GM21515 (cell line): ENCODE measurements around the gene PRKCZ.
"Not testable (repeated sequence)": the region's sequence is repeated elsewhere in the genome, so short reads cannot be mapped to it uniquely, and the experiment has no call there.

Experiments
- ATAC-seq: cut with Tn5 transposase; IDR thresholded peaks from one replicate; pipeline ENCODE4 v1.9.1; 2021; ENCODE audit not compliant: unreplicated experiment

PRKCZ gene

DNA sequence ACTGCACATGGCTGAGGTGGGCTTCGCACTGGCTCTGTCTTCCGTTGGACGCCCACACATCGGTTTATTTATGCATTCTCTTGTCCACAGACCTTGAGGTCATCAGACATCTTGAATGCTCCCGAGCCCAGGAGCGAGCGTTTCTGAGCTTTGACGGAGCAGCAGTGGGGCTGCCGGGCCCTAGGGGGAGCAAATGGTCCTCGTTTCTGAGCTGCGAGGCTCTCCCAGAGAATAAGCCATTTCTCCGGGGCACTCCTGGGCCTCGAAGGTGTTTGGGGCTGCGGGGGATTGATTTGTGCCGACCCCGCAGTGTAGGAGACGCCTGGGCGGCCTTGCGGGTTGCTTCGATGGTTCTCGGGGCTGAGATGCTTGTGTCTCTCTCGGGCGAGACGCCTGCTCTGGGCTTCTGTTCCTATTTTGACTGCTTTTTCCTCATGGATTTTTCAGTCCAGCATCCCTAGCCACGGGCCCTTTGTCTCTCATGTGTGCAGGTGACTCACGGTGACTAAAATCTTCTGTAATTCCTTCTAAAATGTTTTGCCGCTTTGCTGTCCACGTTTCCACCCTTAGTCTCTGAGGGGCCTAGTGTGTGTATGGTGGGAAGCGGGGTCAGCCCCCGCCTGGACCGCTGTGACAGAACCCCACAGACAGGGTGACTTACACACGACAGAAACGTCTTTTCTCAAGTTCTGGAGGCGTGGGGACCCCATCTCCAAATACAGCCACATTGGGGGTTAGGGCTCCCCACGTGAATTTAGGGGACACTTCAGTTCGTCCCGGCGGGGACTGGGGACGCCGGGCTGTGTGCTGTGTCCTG lies 82.2 kb downstream of the PRKCZ start:
- ATAC-seq, result no peak

- ATAC-seq, result peak; percentile 89
Observed at GRCh38 chr1:2133039-2133878, 83.0 kb downstream of the PRKCZ start.

DNA sequence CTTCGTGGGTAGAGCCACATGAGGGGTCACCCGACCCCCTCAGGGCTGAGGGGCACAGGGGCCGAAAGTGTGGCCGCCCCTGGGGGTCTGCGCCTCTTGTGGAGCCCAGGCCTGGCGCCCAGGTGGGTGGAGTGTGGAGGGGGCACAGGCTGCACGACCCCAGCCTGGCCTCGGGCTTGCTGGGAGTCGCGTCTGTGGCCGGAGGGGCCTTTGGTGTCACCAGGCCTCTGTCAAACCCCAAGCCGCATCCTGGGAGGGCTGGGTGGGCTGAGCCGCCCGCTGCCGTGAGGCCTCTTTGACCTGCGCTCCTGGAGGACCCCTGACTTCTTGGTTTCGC lies 83.6 kb downstream of the PRKCZ start:
- no peak for ATAC-seq

DNA sequence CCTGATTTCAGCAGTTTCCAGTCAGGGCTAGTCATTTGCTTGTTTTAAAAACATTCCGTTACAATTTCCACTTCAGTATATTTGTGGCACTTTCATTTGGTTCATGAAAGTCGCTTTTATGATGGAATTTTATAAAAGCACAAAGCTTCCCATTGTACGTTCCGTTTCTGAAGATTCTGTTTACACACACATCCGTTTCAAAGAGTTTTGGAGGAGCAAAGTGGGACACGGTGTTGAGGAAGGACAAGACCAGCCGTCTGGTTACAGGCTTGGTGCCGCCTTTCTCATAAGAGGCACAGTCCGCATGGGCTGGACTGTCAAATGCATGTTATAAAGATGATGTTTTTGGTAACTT lies 84.0 kb downstream of the PRKCZ start:
- ATAC-seq, result no peak

GRCh38 chr1:2134621-2135307 lies 84.6 kb downstream of the PRKCZ start:
- ATAC-seq, result no peak

DNA sequence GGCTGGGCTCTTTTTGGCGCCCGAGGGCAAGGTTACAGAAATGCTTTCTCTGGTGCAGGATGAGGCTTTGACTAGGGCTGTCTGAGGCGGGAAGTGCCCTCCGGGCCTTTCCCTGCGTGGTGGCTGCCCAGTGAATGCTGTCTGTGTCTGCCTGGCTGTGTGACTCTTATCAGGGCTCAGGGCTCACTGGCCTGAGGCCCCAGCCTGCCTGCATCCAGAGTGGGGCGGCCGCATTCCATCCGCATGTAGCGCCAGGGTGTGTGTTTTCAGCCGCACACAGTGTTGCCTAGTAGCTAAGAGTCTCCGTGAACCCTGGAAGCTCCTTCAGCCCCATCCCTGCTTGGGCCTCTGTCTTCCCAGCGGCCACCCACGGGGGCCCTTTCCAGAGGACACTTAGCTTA lies 85.2 kb downstream of the PRKCZ start:
- no peak for ATAC-seq

DNA sequence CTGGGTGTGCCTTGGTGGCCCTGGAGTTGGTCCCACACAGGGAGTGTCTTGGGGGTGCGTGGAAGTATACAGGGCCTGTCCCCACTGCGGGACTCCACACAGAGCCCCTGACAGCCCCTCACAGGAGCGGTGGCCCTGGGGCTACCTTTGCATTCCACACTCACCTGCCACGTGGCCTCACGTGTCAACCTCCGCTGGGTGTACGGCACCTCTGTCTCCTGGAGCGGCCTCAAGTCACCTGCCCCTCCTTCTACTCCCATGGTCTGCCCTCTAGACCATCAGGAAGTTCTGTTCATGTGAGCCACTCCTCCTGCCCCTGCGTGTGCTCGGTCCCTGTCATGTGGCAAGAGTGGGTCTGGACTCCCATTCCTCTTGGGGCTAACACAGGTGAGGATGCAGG lies 85.7 kb downstream of the PRKCZ start:
- no peak for ATAC-seq

GRCh38 chr1:2136386-2137235 lies 86.4 kb downstream of the PRKCZ start:
- ATAC-seq, result no peak

- no peak for ATAC-seq
Observed at GRCh38 chr1:2137257-2138121, 87.3 kb downstream of the PRKCZ start.

GRCh38 chr1:2139156-2139555 lies 88.9 kb downstream of the PRKCZ start:
- ATAC-seq, result not testable (repeated sequence)

DNA sequence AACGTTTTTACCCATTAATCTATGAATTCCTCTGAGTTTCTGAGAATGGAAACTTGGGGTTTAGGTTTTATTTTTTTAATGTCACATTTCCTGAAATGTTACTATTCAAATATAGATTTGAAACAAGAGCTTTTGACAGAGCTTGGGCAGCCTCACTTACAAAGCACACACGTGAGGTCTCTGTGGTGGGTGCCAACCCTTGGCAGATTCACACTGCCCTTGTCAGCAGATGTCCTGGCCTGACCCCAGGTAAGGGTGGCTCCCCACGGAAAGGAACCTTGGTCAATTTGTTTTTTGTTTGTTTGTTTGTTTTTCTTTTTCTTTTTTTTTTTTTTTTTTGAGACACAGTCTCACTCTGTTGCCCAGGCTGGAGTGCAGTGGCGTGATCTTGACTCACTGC lies 90.8 kb downstream of the PRKCZ start:
- ATAC-seq, result no peak

- ATAC-seq, result no peak
Observed at GRCh38 chr1:2143814-2144500, 93.7 kb downstream of the PRKCZ start.

DNA sequence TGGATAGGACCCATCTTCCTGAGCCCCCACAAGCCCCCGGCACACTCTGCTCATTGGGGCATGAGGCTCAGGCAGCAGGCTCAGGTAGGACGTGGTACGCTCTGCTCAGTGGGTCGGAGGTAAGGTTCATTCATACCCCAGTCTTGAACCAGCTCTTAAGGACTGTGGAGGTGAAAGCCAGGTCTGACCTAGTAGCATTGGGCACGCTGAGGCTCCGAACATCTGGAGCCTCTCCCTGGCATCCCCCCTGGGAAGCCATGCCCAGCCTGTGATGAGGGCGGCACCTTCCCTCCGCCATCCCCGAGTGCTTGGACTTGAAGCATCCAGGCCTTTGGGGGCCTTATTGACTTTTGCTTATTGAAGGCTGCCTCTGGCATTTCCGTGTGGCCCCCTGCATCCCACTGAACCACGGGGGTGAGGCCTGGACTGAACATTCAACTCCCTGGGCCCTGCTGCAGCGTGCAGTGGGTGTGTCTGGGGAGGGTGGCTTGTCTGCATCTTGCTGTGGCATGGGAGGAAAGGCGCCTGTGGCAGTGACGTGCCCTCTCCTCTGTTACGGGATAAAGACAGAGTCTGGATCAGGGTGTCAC lies 94.4 kb downstream of the PRKCZ start:
- no peak for ATAC-seq

GRCh38 chr1:2145946-2146835 lies 96.0 kb downstream of the PRKCZ start:
- ATAC-seq, result no peak

- no peak for ATAC-seq
Observed at GRCh38 chr1:2146836-2147517, 96.8 kb downstream of the PRKCZ start.

- not testable (repeated sequence) for ATAC-seq
Observed at GRCh38 chr1:2147869-2148268, 97.7 kb downstream of the PRKCZ start.

GRCh38 chr1:2148691-2149090 lies 98.5 kb downstream of the PRKCZ start:
- ATAC-seq, result no peak
